A673 (cell line): ENCODE data around the gene ETV6.

ENCODE experiments used
- CTCF ChIP-seq: fragments of 300-800, 200-600 bp; sonication (generic); conservative IDR thresholded peaks from 2 replicates; pipeline ENCODE4 v1.5.1; 2017; ENCODE audit warnings: low read depth, mild to moderate bottlenecking, antibody characterized with exemption, low read length, moderate library complexity, mixed read lengths
- EZH2 ChIP-seq: fragments of 200-600 bp; sonication (generic); IDR thresholded peaks from 2 replicates; pipeline ENCODE4 v1.6.1; 2017; ENCODE audit warnings: borderline replicate concordance, low read depth, mild to moderate bottlenecking, mixed read lengths, antibody characterized with exemption, low read length; ENCODE audit not compliant: poor library complexity, severe bottlenecking

- TF ChIP-seq CTCF (no peak), EZH2 (no peak)
These were observed 13.7 kb downstream of the ETV6 start for GRCh38 chr12:11663130-11663529.
